Measurements from ENCODE around the gene COL11A2.

COL11A2 gene

GRCh38 chr6:33171016-33171879 is 21.0 kb downstream of the COL11A2 start:
- no CpG with 5 or more reads among the region's 11 CpGs for WGBS (ENCODE audit: insufficient coverage, insufficient read length)
- no peaks in the 10 kb centered on the region for H3K9me3 ChIP-seq (ENCODE audit: control insufficient read depth, insufficient read depth, low read length)
- DNase-seq (ENCODE audit: low read depth, low spot score): no peak
- no peaks in the 10 kb centered on the region for H3K36me3 ChIP-seq (ENCODE audit: control insufficient read depth, insufficient read depth, low read length)
- no peak overlapping the region for H3K27ac ChIP-seq (ENCODE audit: low read length)
- no peaks in the 10 kb centered on the region for H3K27me3 ChIP-seq (ENCODE audit: control insufficient read depth, insufficient read depth, low read length)
- no peak overlapping the region for H3K4me3 ChIP-seq (ENCODE audit: low read length)
- H3K4me1 ChIP-seq (ENCODE audit: control insufficient read depth, insufficient read depth, low read length): no peaks in the 10 kb centered on the region; the same call in 1 of the 2 replicates

GRCh38 chr6:33170176-33171015 is 21.9 kb downstream of the COL11A2 start:
- no peaks in the 10 kb centered on the region; the same call in 1 of the 2 replicates for H3K4me1 ChIP-seq (ENCODE audit: control insufficient read depth, insufficient read depth, low read length)
- no CpG with 5 or more reads among the region's 9 CpGs for WGBS (ENCODE audit: insufficient coverage, insufficient read length)
- H3K9me3 ChIP-seq (ENCODE audit: control insufficient read depth, insufficient read depth, low read length): no peaks in the 10 kb centered on the region
- H3K27ac ChIP-seq (ENCODE audit: low read length): no peak overlapping the region
- H3K36me3 ChIP-seq (ENCODE audit: control insufficient read depth, insufficient read depth, low read length): no peaks in the 10 kb centered on the region
- no peaks in the 10 kb centered on the region for H3K27me3 ChIP-seq (ENCODE audit: control insufficient read depth, insufficient read depth, low read length)
- no peak overlapping the region for H3K4me3 ChIP-seq (ENCODE audit: low read length)
- no peak for DNase-seq (ENCODE audit: low read depth, low spot score)

- no CpG with 5 or more reads among the region's 10 CpGs for whole genome bisulfite sequencing (ENCODE audit: insufficient coverage, insufficient read length)
- Histone ChIP-seq H3K4me1 (ENCODE audit: control insufficient read depth, insufficient read depth, low read length) (no peaks in the 10 kb centered on the region; the same call in 1 of the 2 replicates), H3K9me3 (ENCODE audit: control insufficient read depth, insufficient read depth, low read length) (no peaks in the 10 kb centered on the region), H3K36me3 (ENCODE audit: control insufficient read depth, insufficient read depth, low read length) (no peaks in the 10 kb centered on the region), H3K27me3 (ENCODE audit: control insufficient read depth, insufficient read depth, low read length) (no peaks in the 10 kb centered on the region), H3K4me3 (ENCODE audit: low read length) (no peak overlapping the region), H3K27ac (ENCODE audit: low read length) (no peak overlapping the region)
- DNase-seq (ENCODE audit: low read depth, low spot score): no peak
Observed at GRCh38 chr6:33169291-33170175, 22.7 kb downstream of the COL11A2 start.

GRCh38 chr6:33168639-33169038 is 23.6 kb downstream of the COL11A2 start:
- Histone ChIP-seq H3K9me3 (ENCODE audit: control insufficient read depth, insufficient read depth, low read length) (no peaks in the 10 kb centered on the region), H3K27me3 (ENCODE audit: control insufficient read depth, insufficient read depth, low read length) (no peaks in the 10 kb centered on the region), H3K4me3 (ENCODE audit: low read length) (no peak overlapping the region), H3K36me3 (ENCODE audit: control insufficient read depth, insufficient read depth, low read length) (no peaks in the 10 kb centered on the region), H3K4me1 (ENCODE audit: control insufficient read depth, insufficient read depth, low read length) (no peaks in the 10 kb centered on the region; the same call in 1 of the 2 replicates), H3K27ac (ENCODE audit: low read length) (no peak overlapping the region)
- DNase-seq (ENCODE audit: low read depth, low spot score): no peak
- WGBS (ENCODE audit: insufficient coverage, insufficient read length): no CpG with 5 or more reads among the region's 5 CpGs

DNA sequence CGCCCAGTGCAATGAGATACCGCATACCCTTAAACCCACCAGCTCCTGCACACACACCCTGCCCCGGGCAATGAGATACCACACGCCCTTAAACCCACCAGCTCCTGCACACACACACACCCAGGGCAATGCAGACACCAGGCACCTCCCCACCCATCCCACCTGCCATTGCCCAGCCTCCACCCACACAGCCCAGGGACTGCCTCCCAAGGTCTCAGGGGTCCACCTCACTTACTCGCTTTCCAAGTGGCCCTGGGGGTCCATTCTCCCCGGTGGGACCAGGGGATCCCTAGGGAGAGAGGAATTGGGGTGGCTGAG is 24.0 kb downstream of the COL11A2 start:
- WGBS (ENCODE audit: insufficient coverage, insufficient read length): no CpG with 5 or more reads among the region's 6 CpGs
- Histone ChIP-seq H3K9me3 (ENCODE audit: control insufficient read depth, insufficient read depth, low read length) (no peaks in the 10 kb centered on the region), H3K4me3 (ENCODE audit: low read length) (no peak overlapping the region), H3K27ac (ENCODE audit: low read length) (no peak overlapping the region), H3K27me3 (ENCODE audit: control insufficient read depth, insufficient read depth, low read length) (no peaks in the 10 kb centered on the region), H3K4me1 (ENCODE audit: control insufficient read depth, insufficient read depth, low read length) (no peaks in the 10 kb centered on the region; the same call in 1 of the 2 replicates), H3K36me3 (ENCODE audit: control insufficient read depth, insufficient read depth, low read length) (no peaks in the 10 kb centered on the region)
- DNase-seq (ENCODE audit: low read depth, low spot score): no peak

DNA sequence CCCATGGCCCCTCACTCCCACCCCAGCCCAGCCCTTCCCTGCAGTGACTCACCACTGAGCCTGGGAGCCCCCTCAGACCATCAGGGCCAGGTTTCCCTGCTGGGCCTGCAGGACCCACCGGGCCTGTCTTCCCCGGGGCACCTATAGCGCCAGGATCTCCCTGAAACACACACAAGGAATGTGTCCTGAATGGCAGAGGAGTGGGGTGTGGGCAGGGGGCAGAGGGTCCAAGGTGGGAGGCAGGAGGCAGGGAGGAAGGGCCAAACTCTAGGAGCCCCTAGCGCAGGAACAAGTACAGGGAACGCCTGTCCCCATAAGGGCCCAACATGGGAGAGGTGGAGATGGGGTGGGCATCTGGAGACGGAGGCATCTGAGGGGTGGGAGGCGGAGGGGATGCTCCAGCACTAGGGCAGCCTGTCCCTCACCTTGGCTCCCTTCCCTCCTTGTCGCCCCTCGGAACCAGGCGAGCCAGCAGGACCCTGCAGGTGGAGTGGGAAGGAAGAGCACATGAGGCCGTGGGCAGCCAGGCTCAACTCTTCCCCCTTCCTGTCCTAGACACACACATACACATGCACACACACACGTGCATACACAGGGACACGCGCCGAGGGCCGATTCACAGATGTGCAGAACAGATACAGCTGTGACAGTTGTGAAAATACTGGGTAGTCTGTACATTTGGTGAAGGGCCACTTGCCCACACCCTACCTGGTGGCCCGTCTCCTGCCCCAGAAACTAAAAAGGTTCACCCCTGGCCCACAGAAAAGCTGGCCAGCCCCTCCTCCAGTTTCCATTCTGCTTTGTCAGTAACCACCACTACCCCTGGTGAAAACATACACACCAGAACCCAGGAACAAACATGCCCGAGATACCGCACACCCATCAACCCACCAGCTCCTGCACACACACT is 24.6 kb downstream of the COL11A2 start:
- Histone ChIP-seq H3K36me3 (ENCODE audit: control insufficient read depth, insufficient read depth, low read length) (no peaks in the 10 kb centered on the region), H3K4me3 (ENCODE audit: low read length) (no peak overlapping the region), H3K27ac (ENCODE audit: low read length) (no peak overlapping the region), H3K27me3 (ENCODE audit: control insufficient read depth, insufficient read depth, low read length) (no peaks in the 10 kb centered on the region), H3K9me3 (ENCODE audit: control insufficient read depth, insufficient read depth, low read length) (no peaks in the 10 kb centered on the region), H3K4me1 (ENCODE audit: control insufficient read depth, insufficient read depth, low read length) (no peaks in the 10 kb centered on the region)
- DNase-seq (ENCODE audit: low read depth, low spot score): no peak
- no CpG with 5 or more reads among the region's 19 CpGs for WGBS (ENCODE audit: insufficient coverage, insufficient read length)

DNA sequence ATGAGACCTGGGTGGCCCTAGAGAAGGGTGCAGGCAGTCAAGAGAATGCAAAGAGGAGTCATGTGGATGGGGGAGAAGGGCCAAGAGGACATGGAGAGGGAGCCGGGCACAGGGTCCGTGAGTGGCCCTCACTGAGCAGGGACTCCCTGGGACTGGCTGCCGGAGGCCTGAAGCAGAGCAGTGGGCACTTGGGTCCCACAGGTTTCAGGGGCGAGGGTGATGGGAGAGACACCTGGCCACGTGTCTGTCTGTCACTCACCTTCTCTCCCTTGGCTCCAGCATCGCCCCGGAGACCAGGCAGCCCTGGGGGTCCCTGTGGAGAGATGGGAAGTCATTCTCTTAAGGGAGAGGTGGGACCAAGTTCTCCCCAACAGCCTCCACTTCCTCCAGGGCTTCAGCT is 25.5 kb downstream of the COL11A2 start:
- WGBS (ENCODE audit: insufficient coverage, insufficient read length): no CpG with 5 or more reads among the region's 7 CpGs
- no peak overlapping the region for H3K4me3 ChIP-seq (ENCODE audit: low read length)
- no peak overlapping the region for H3K27ac ChIP-seq (ENCODE audit: low read length)
- H3K36me3 ChIP-seq (ENCODE audit: control insufficient read depth, insufficient read depth, low read length): no peaks in the 10 kb centered on the region
- H3K4me1 ChIP-seq (ENCODE audit: control insufficient read depth, insufficient read depth, low read length): no peaks in the 10 kb centered on the region; the same call in 1 of the 2 replicates
- DNase-seq (ENCODE audit: low read depth, low spot score): no peak
- no peaks in the 10 kb centered on the region for H3K9me3 ChIP-seq (ENCODE audit: control insufficient read depth, insufficient read depth, low read length)
- no peaks in the 10 kb centered on the region for H3K27me3 ChIP-seq (ENCODE audit: control insufficient read depth, insufficient read depth, low read length)

DNA sequence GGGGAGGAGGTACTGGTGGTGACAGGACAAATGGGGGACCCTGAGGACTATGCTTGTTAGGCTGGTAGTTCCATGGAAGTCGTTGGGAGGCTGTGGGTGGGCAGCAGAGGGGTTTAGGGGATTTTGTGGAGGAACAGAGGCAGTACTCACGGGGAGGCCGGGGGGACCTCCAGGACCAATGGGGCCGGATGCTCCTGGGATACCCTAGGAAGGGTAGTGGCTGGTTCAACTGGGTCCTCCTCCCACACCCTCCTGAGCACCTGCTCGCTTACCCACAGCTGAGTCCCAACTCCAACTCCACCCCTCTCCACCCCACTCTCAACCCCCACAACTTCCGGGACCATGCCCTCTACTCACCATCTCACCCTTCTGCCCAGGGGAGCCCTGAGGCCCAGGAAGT is 25.9 kb downstream of the COL11A2 start:
- no peak overlapping the region for H3K27ac ChIP-seq (ENCODE audit: low read length)
- no peaks in the 10 kb centered on the region; the same call in 1 of the 2 replicates for H3K4me1 ChIP-seq (ENCODE audit: control insufficient read depth, insufficient read depth, low read length)
- DNase-seq (ENCODE audit: low read depth, low spot score): no peak
- no peaks in the 10 kb centered on the region for H3K36me3 ChIP-seq (ENCODE audit: control insufficient read depth, insufficient read depth, low read length)
- no peaks in the 10 kb centered on the region for H3K9me3 ChIP-seq (ENCODE audit: control insufficient read depth, insufficient read depth, low read length)
- no CpG with 5 or more reads among the region's 6 CpGs for WGBS (ENCODE audit: insufficient coverage, insufficient read length)
- H3K27me3 ChIP-seq (ENCODE audit: control insufficient read depth, insufficient read depth, low read length): no peaks in the 10 kb centered on the region
- no peak overlapping the region for H3K4me3 ChIP-seq (ENCODE audit: low read length)

DNA sequence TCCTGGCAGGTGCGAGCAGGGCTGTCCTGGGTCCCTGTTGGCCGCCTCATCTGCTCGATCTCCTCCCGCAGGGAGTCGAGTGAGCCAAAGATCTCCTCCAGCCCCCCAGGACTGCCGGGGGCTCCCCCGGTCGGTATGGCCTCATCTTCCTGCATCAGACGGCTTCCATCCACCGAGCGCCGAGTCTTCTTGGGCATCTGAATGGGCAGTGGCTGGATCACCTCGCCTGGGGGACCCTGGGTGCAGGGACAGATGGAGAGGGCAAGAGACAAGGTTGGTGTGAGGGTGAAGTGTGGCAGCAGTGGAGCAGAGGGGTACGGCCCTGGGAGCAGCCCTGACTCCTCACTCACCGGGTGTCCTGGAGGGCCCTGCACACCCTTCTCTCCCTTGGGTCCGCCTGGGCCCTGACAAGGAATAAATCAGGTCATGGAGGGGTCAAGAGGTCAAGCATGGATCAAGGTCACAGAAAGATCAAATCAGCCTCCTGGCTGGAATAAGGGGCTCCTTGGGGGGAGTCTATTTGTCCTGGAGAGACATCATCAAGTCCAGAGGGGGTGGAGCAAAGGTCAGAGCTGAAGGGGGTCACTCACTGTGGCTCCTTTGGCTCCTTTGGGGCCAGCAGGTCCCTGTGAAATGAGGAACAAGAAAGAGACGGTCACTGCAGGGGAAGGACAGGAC is 26.5 kb downstream of the COL11A2 start:
- WGBS (ENCODE audit: insufficient coverage, insufficient read length): no CpG with 5 or more reads among the region's 17 CpGs
- DNase-seq (ENCODE audit: low read depth, low spot score): no peak
- no peaks in the 10 kb centered on the region for H3K36me3 ChIP-seq (ENCODE audit: control insufficient read depth, insufficient read depth, low read length)
- no peak overlapping the region for H3K4me3 ChIP-seq (ENCODE audit: low read length)
- peaks cover 3% of the 10 kb centered on the region; the same call in 1 of the 2 replicates for H3K4me1 ChIP-seq (ENCODE audit: control insufficient read depth, insufficient read depth, low read length)
- no peaks in the 10 kb centered on the region for H3K27me3 ChIP-seq (ENCODE audit: control insufficient read depth, insufficient read depth, low read length)
- no peak overlapping the region for H3K27ac ChIP-seq (ENCODE audit: low read length)
- no peaks in the 10 kb centered on the region for H3K9me3 ChIP-seq (ENCODE audit: control insufficient read depth, insufficient read depth, low read length)

Measured in iPS DF 6.9 (cell line).